Activated naive CD4-positive, alpha-beta T cell treated with anti-CD3 and anti-CD28 coated beads, Interleukin-2, amount 10 ng/mL, durations not matched to agents 5 hours and 36 hours (primary cell): ENCODE results near the gene PTGIS. TPM values are rescaled to one million over a fixed set of nuclear protein-coding genes. Genes with fewer than 3 reads are reported as not detected.

Experiments used
- total RNA-seq, 2 experiments: library from RNA; stranded (reverse); gene quantifications; one replicate each; pipeline ENCODE4 v1.2.3, GENCODE V29; 2021

Gene PTGIS
- under 1 TPM; 0.38 to 0.60 TPM for total RNA-seq

GRCh38 chr20:49567421-49568277 is at the start of gene PTGIS:
TSS of gene PTGIS (minus strand) at chr20:49568137. CDS start at chr20:49568116, 21 bp downstream.

GRCh38 chr20:49482621-49483017 is 85.3 kb downstream of the PTGIS start, which contains the start of gene KCNB1:
TSS of gene KCNB1 (minus strand) at chr20:49482668. CDS start at chr20:49482480, 188 bp downstream.

Other genes with a start within 250 kb of the PTGIS start
- gene KCNB1, start 85.5 kb downstream of the PTGIS start, total RNA-seq: under 1 TPM; 0.02 to 0.05 TPM
- 1 to 10 TPM; 6.0 to 6.2 TPM for gene B4GALT5, start 145.7 kb upstream of the PTGIS start, total RNA-seq
- gene SLC9A8, start 244.7 kb upstream of the PTGIS start, total RNA-seq: 10 to 100 TPM; 21.1 to 26.2 TPM